IMR-90 (cell line): ENCODE results near the gene RANBP3. TPM values are rescaled to one million over a fixed set of nuclear protein-coding genes. Genes with fewer than 3 reads are reported as not detected.

ENCODE experiments used
- ATAC-seq: fragments of 200-7000 bp; cut with Tn5 transposase; 2 replicates; pipeline ENCODE4 v1.9.1; 2020; ENCODE audit warnings: low read depth, mild to moderate bottlenecking, moderate library complexity
- BruUV-seq: library from RNA; stranded (reverse); fragments of 400-500 nt; replicated peaks from 2 replicates; lab custom pipeline; 2021; lab: Mats Ljungman, UMichigan
- CTCF ChIA-PET: fragments of 300-600 bp; formaldehyde crosslinking; extraction: SDS; loops from one replicate; lab custom pipeline; 2021; ENCODE audit warnings: antibody characterized with exemption; lab: Yijun Ruan, JAX
- POLR2A ChIA-PET: fragments of 300-600 bp; sonication (Branson Sonifier 250); formaldehyde crosslinking; loops from one replicate; lab custom pipeline; 2022; ENCODE audit warnings: antibody characterized with exemption; ENCODE audit not compliant: unreplicated experiment; lab: Charles Lee
- DNase-seq: peaks from one replicate; pipeline ENCODE4 v3.0.0; 2013
- H2AFZ ChIP-seq: replicated peaks from 2 replicates; pipeline ENCODE3; 2013; ENCODE audit warnings: low read length, mild to moderate bottlenecking; ENCODE audit not compliant: poor library complexity
- H2AK5ac ChIP-seq: 2 replicates; pipeline ENCODE4 v1.6.1; 2013; ENCODE audit warnings: low read depth, low read length, inconsistent platforms
- H2AK9ac ChIP-seq: replicated peaks from 2 replicates; pipeline ENCODE3; 2013; ENCODE audit warnings: mild to moderate bottlenecking, low read depth, low read length, moderate library complexity; ENCODE audit not compliant: poor library complexity
- H2BK120ac ChIP-seq: 2 replicates; pipeline ENCODE4 v1.6.1; 2013; ENCODE audit warnings: low read depth, low read length, inconsistent platforms
- H2BK15ac ChIP-seq: 3 replicates; pipeline ENCODE4 v1.6.1; 2013; ENCODE audit warnings: low read depth, low read length, inconsistent platforms
- H2BK20ac ChIP-seq: 2 replicates; pipeline ENCODE4 v1.6.1; 2013; ENCODE audit warnings: low read depth, mild to moderate bottlenecking, inconsistent platforms, low read length, moderate library complexity
- H2BK5ac ChIP-seq: 2 replicates; pipeline ENCODE4 v1.6.1; 2013; ENCODE audit warnings: mild to moderate bottlenecking, low read depth, low read length, inconsistent platforms; ENCODE audit not compliant: poor library complexity, severe bottlenecking
- H3K14ac ChIP-seq: replicated peaks from 2 replicates; pipeline ENCODE4 v1.6.1; 2013; ENCODE audit warnings: low read depth, low read length, inconsistent platforms
- H3K18ac ChIP-seq: 2 replicates; pipeline ENCODE4 v1.6.1; 2013; ENCODE audit warnings: low read depth, low read length, control low read depth
- H3K23ac ChIP-seq: 2 replicates; pipeline ENCODE4 v1.6.1; 2013; ENCODE audit warnings: low read depth, low read length, inconsistent platforms
- H3K27ac ChIP-seq: 2 replicates; pipeline ENCODE4 v1.5.1; 2013; ENCODE audit warnings: mild to moderate bottlenecking, control low read depth, low read length; ENCODE audit not compliant: insufficient read depth
- H3K27me3 ChIP-seq: 2 replicates; pipeline ENCODE4 v1.6.1; 2013; ENCODE audit warnings: low read length; ENCODE audit not compliant: control insufficient read depth, insufficient read depth
- H3K36me3 ChIP-seq: 2 replicates; pipeline ENCODE4 v1.6.1; 2013; ENCODE audit warnings: low read length, mixed read lengths; ENCODE audit not compliant: control insufficient read depth, insufficient read depth
- H3K4ac ChIP-seq: 2 replicates; pipeline ENCODE4 v1.6.1; 2013; ENCODE audit warnings: low read depth, low read length, inconsistent platforms
- H3K4me1 ChIP-seq: 2 replicates; pipeline ENCODE4 v1.6.1; 2013; ENCODE audit warnings: low read length, mixed read lengths; ENCODE audit not compliant: control insufficient read depth, insufficient read depth
- H3K4me2 ChIP-seq: 2 replicates; pipeline ENCODE4 v1.6.1; 2013; ENCODE audit warnings: low read depth, mild to moderate bottlenecking, control low read depth, low read length, moderate library complexity
- H3K4me3 ChIP-seq: 2 replicates; pipeline ENCODE4 v1.5.1; 2013; ENCODE audit warnings: low read depth, mild to moderate bottlenecking, control low read depth, low read length, moderate library complexity; ENCODE audit not compliant: insufficient read depth
- H3K56ac ChIP-seq: 2 replicates; pipeline ENCODE4 v1.6.1; 2013; ENCODE audit warnings: low read length, inconsistent platforms; ENCODE audit not compliant: insufficient read depth; ENCODE audit errors: extremely low read depth
- H3K79me1 ChIP-seq, 2 experiments: 2 replicates each; pipeline ENCODE4 v1.6.1; 2013; ENCODE audit warnings: low read length in 2 of 2, inconsistent platforms in 1 of 2, low read depth in 1 of 2
- H3K9ac ChIP-seq: 2 replicates; pipeline ENCODE4 v1.6.1; 2013; ENCODE audit warnings: low read depth, low read length, control low read depth
- H3K9me1 ChIP-seq: 2 replicates; pipeline ENCODE4 v1.6.1; 2013; ENCODE audit warnings: low read length, inconsistent platforms; ENCODE audit not compliant: insufficient read depth
- H3K9me3 ChIP-seq: 2 replicates; pipeline ENCODE4 v1.6.1; 2013; ENCODE audit warnings: low read length; ENCODE audit not compliant: control insufficient read depth, insufficient read depth
- H4K20me1 ChIP-seq: 2 replicates; pipeline ENCODE4 v1.6.1; 2013; ENCODE audit warnings: low read length, inconsistent platforms; ENCODE audit not compliant: insufficient read depth
- H4K5ac ChIP-seq: 2 replicates; pipeline ENCODE4 v1.6.1; 2013; ENCODE audit warnings: mild to moderate bottlenecking, low read depth, low read length, control low read depth
- H4K8ac ChIP-seq, 2 experiments: 2 replicates each; pipeline ENCODE4 v1.6.1; 2013; ENCODE audit warnings: low read depth in 2 of 2, low read length in 2 of 2, control low read depth in 1 of 2, inconsistent platforms in 1 of 2
- H4K91ac ChIP-seq: 2 replicates; pipeline ENCODE4 v1.6.1; 2013; ENCODE audit warnings: low read depth, low read length, inconsistent platforms; ENCODE audit not compliant: insufficient read depth
- BHLHE40 ChIP-seq: fragments of 150-350 bp; IDR thresholded peaks from 2 replicates; pipeline ENCODE4 v1.6.1; 2016; ENCODE audit warnings: mild to moderate bottlenecking, low read depth, low read length
- CEBPB ChIP-seq: IDR thresholded peaks from 2 replicates; pipeline ENCODE4 v1.6.1; 2012; ENCODE audit warnings: low read depth, low read length, improper control_type of control experiment
- CTCF ChIP-seq: conservative IDR thresholded peaks from 2 replicates; pipeline ENCODE4 v1.5.1; 2012; ENCODE audit warnings: mild to moderate bottlenecking, low read depth, low read length, improper control_type of control experiment
- MAZ ChIP-seq: IDR thresholded peaks from 2 replicates; pipeline ENCODE4 v1.6.1; 2012; ENCODE audit warnings: low read depth, mild to moderate bottlenecking, low read length, improper control_type of control experiment, moderate library complexity, borderline replicate concordance
- NFE2L2 ChIP-seq: fragments of 150-350 bp; IDR thresholded peaks from 2 replicates; pipeline ENCODE4 v1.6.1; 2016; ENCODE audit warnings: low read depth, mild to moderate bottlenecking, low read length
- POLR2A ChIP-seq: IDR thresholded peaks from 2 replicates; pipeline ENCODE4 v1.6.1; 2012; ENCODE audit warnings: mild to moderate bottlenecking, low read depth, low read length
- RCOR1 ChIP-seq: IDR thresholded peaks from 2 replicates; pipeline ENCODE4 v1.6.1; 2012; ENCODE audit warnings: mild to moderate bottlenecking, low read length, improper control_type of control experiment; ENCODE audit not compliant: insufficient replicate concordance
- SMC3 ChIP-seq: fragments of 150-350 bp; IDR thresholded peaks from 2 replicates; pipeline ENCODE4 v1.6.1; 2016; ENCODE audit warnings: low read depth, mild to moderate bottlenecking, antibody characterized with exemption, low read length, moderate library complexity
- WGBS, 2 experiments: methylation state at CpG; one replicate each; pipeline versions ENCODE4 v1.1.5 to v1.1.7; 2013; ENCODE audit warnings: missing lambda C conversion rate in 2 of 2; ENCODE audit not compliant: insufficient read length in 1 of 2; ENCODE audit errors: extremely low coverage in 2 of 2; 5-methylcytosine and 5-hydroxymethylcytosine counted together
- dilution Hi-C: fragments of 300-500 bp; cut with HindIII; formaldehyde crosslinking; loops from one replicate; pipeline ENCODE4 v1.14.3; 2018; ENCODE audit warnings: low sequenced_read_pairs; ENCODE audit not compliant: unreplicated experiment
- in situ Hi-C: fragments of 300-500 bp; cut with MboI; formaldehyde crosslinking; loops from 3 replicates; pipeline ENCODE4 v1.14.3; 2019; ENCODE audit warnings: low sequenced_read_pairs, inconsistent platforms, mixed read lengths
- intact Hi-C: fragments of 100-400 bp; cut with micrococcal nuclease; formaldehyde crosslinking; loops from 2 replicates; pipeline ENCODE4 v1.10.0; 2022
- polyA plus RNA-seq, 3 experiments: library from polyadenylated mRNA; depleted of rRNA; stranded (reverse); fragments of >200 nt; gene quantifications; 2 replicates each; pipeline ENCODE4 v1.2.3, GENCODE V29; 2012; ENCODE audit warnings: low replicate concordance in 1 of 3
- total RNA-seq: library from RNA; depleted of rRNA; stranded (reverse); fragments of >200 nt; gene quantifications from 2 replicates; pipeline ENCODE4 v1.2.3, GENCODE V29; 2012

Gene RANBP3
- total and polyA plus RNA-seq, 2 of the 4 experiments (the other 2 are of a cell fraction) = 42.5 to 111 TPM

- no TSS peak for BruUV-seq
- Histone ChIP-seq H3K56ac (no peak overlapping the region), H3K4ac (no peak overlapping the region), H4K91ac (no peak overlapping the region), H3K79me1 (peaks cover 0 to 5% of the 10 kb centered on the region in 2 experiments; a peak in 2 of 4 replicates), H3K14ac (no peak overlapping the region), H2AK9ac (no peak overlapping the region), H3K4me1 (peaks cover 11% of the 10 kb centered on the region), H2BK120ac (no peak overlapping the region), H3K27ac (no peak overlapping the region), H3K18ac (no peak overlapping the region), H3K4me3 (no peak overlapping the region), H3K36me3 (peaks cover 32% of the 10 kb centered on the region; the same call in 1 of the 2 replicates), H3K23ac (no peak overlapping the region), H4K20me1 (0 out of 2 replicates have a peak, but pooled peaks cover 4% of the 10 kb centered on the region), H3K9me3 (no peaks in the 10 kb centered on the region), H3K4me2 (no peak overlapping the region), H2AFZ (no peak overlapping the region), H2BK5ac (no peak overlapping the region), H2AK5ac (no peak overlapping the region), H3K27me3 (no peaks in the 10 kb centered on the region), H3K9ac (no peak overlapping the region), H2BK20ac (no peak overlapping the region), H2BK15ac (no peak overlapping the region), H3K9me1 (peaks cover under 1% of the 10 kb centered on the region; the same call in 1 of the 2 replicates), H4K5ac (no peak overlapping the region), H4K8ac (no peak overlapping the region)
- intact Hi-C loops (no loop called here), in situ Hi-C loops (no loop called here), dilution Hi-C loops (no loop called here)
- ChIA-PET CTCF (no interaction called here), POLR2A (no interaction called here)
- ATAC-seq (no peak), DNase-seq (no peak)
- TF ChIP-seq CTCF = no peak
- no peak for TF ChIP-seq BHLHE40
- no peak for TF ChIP-seq RCOR1
- no peak for TF ChIP-seq SMC3
- TF ChIP-seq CEBPB = no peak
- no peak for TF ChIP-seq NFE2L2
- no peak for TF ChIP-seq POLR2A
- TF ChIP-seq MAZ = no peak
- no CpG with 5 or more reads among the region's 1 CpG for WGBS, 2 experiments
These were observed 66.6 kb downstream of the RANBP3 start for GRCh38 chr19:5911366-5911765.
